ENCODE measurements around the gene LRIG3.

DNA sequence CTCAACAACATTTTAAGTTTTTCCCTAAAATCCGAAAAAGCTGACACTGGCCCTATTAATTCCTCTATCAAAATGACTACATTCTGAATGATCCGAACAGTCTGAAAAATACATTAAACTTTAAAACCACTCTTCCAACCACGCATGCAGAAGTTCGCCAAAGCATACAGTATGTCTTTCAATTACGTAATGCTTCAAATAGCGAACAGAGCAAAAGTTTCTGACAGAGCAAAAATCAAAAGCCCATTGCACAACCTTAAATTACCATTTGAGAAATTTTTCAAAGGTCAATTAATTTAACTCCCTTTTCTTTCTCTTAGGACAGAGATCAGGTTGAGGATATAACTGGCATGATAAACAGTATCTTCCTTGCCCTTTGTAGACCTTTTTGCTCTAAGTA, 33.2 kb downstream of the LRIG3 start:
- TF ChIP-seq, protein P1, sequence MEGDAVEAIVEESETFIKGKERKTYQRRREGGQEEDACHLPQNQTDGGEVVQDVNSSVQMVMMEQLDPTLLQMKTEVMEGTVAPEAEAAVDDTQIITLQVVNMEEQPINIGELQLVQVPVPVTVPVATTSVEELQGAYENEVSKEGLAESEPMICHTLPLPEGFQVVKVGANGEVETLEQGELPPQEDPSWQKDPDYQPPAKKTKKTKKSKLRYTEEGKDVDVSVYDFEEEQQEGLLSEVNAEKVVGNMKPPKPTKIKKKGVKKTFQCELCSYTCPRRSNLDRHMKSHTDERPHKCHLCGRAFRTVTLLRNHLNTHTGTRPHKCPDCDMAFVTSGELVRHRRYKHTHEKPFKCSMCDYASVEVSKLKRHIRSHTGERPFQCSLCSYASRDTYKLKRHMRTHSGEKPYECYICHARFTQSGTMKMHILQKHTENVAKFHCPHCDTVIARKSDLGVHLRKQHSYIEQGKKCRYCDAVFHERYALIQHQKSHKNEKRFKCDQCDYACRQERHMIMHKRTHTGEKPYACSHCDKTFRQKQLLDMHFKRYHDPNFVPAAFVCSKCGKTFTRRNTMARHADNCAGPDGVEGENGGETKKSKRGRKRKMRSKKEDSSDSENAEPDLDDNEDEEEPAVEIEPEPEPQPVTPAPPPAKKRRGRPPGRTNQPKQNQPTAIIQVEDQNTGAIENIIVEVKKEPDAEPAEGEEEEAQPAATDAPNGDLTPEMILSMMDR (IDR thresholded peaks at IDR 0.05; ENCODE audit: low read depth, low read length), result no peak
- no peak for TF ChIP-seq EZH2phosphoT487 (IDR thresholded peaks at IDR 0.05; ENCODE audit: low read depth)

All from OCI-LY3 (cell line).